Fibroblast of mammary gland (primary cell): ENCODE results near the gene CAV2.

ENCODE experiments used
- DNase-seq: peaks from one replicate; pipeline ENCODE4 v3.0.0-alpha.2; 2010; ENCODE audit warnings: low read depth
- H3K4me3 ChIP-seq: 2 replicates; pipeline ENCODE4 v1.5.1; 2011; ENCODE audit warnings: low read depth, mild to moderate bottlenecking, low read length, moderate library complexity; ENCODE audit not compliant: control insufficient read depth
- TF ChIP-seq, protein P1 (sequence below): conservative IDR thresholded peaks from 2 replicates; pipeline ENCODE4 v1.5.1; 2011; ENCODE audit warnings: low read depth, low read length, inconsistent platforms; ENCODE audit not compliant: control insufficient read depth, insufficient read depth

Gene CAV2

GRCh38 chr7:116494472-116494871 lies 5.1 kb upstream of the CAV2 start:
- H3K4me3 ChIP-seq: no peak overlapping the region
- no peak for DNase-seq
- TF ChIP-seq, protein P1, sequence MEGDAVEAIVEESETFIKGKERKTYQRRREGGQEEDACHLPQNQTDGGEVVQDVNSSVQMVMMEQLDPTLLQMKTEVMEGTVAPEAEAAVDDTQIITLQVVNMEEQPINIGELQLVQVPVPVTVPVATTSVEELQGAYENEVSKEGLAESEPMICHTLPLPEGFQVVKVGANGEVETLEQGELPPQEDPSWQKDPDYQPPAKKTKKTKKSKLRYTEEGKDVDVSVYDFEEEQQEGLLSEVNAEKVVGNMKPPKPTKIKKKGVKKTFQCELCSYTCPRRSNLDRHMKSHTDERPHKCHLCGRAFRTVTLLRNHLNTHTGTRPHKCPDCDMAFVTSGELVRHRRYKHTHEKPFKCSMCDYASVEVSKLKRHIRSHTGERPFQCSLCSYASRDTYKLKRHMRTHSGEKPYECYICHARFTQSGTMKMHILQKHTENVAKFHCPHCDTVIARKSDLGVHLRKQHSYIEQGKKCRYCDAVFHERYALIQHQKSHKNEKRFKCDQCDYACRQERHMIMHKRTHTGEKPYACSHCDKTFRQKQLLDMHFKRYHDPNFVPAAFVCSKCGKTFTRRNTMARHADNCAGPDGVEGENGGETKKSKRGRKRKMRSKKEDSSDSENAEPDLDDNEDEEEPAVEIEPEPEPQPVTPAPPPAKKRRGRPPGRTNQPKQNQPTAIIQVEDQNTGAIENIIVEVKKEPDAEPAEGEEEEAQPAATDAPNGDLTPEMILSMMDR: no peak

- H3K4me3 ChIP-seq: no peak overlapping the region
- TF ChIP-seq, protein P1: no peak
- peak; percentile 83 for DNase-seq
Observed at GRCh38 chr7:116495736-116496135, 3.8 kb upstream of the CAV2 start.

DNA sequence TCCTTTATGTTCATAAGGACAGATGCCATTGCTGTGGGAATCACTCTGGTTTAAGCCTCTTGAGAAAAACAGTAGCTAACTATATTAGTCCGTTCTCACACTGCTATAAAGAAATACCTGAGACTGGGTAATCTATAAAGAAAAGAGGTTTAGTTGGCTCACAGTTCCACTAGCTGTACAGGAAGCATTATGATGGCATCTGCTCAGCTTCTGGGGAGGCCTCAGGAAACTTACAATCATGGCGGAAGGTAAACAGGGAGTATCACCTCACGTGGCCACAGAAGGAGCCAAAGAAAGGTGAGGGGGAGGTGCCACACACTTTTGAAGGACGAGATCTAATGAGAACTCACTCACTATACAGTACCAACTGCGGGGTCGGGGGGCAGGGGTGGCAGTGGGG lies 2.9 kb upstream of the CAV2 start:
- DNase-seq: no peak
- TF ChIP-seq, protein P1: no peak
- no peak overlapping the region for H3K4me3 ChIP-seq

DNA sequence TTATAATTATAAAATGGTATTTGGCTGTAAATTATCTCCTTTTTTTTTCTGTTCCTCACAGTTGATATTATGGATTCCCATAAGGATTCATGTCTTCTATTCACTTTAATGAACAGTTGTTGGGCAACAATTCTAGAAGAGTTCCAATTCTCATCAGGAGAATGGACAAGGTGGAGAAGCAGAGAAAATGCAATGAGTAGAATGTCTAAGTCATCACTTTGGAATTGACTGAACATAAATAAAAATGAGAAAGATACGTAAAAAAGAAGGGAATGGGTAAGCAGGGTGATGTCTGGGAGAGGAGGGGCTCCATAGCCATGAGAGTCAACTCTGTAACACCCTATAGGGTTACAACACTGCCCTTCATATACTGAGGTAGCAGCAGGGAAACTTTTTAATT lies 1.8 kb upstream of the CAV2 start:
- no peak for DNase-seq
- TF ChIP-seq, protein P1: no peak
- H3K4me3 ChIP-seq: no peak overlapping the region

GRCh38 chr7:116500078-116500853 lies 728 bp downstream of the CAV2 start:
- peak overlapping the region; percentile 91 for H3K4me3 ChIP-seq
- TF ChIP-seq, protein P1: no peak
- DNase-seq: peak; percentile 45

- peak; percentile 36 for DNase-seq
- TF ChIP-seq, protein P1: no peak
- H3K4me3 ChIP-seq: peak overlapping the region; percentile 91
Observed at GRCh38 chr7:116501425-116502167, 2.1 kb downstream of the CAV2 start.
